GM19397 (cell line): Measurements from ENCODE around the gene ABHD13.
"Not testable (repeated sequence)": the region's sequence is repeated elsewhere in the genome, so short reads cannot be mapped to it uniquely, and the experiment has no call there.

ENCODE experiments used
- ATAC-seq: cut with Tn5 transposase; IDR thresholded peaks from one replicate; pipeline ENCODE4 v1.9.1; 2021; ENCODE audit warnings: mild to moderate bottlenecking, moderate library complexity; ENCODE audit not compliant: unreplicated experiment

Gene ABHD13

DNA sequence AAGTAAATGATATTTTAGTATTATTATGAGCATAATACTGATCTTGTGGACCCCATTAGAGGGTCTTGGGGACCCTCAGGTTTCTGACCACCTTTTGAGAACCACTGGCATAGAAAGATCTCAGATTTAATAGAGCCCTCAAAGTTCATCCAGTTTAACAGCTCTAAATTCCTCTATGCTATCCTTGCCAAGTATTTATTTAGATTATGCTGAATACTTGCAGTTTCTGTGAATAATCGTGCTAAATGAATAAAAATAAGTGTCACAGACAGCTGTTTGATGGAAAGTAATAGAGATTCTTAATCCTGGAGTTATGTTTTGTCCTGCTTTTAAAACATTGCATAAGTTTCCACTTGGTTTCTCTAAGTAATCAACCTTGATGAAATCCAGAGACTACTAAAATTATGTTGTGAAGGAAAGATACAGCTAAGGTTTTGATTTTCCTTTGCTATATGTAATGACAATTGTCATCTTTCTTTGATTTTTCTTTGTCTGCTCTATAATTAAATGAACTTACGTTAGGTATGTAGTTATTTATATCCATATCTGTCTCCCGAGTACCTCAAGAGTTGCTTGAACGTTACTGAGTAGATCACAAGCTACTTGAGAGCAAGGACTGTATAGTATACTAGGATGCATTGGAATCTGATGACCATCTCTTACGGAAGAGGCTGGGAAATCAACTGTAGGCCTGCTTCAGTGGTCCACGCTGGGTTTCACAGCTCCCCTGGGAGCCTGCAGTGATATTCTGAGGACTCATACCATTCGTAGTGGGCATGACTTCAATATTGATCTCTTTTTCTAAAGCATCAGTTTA is 5.7 kb downstream of the ABHD13 start:
- no peak for ATAC-seq

DNA sequence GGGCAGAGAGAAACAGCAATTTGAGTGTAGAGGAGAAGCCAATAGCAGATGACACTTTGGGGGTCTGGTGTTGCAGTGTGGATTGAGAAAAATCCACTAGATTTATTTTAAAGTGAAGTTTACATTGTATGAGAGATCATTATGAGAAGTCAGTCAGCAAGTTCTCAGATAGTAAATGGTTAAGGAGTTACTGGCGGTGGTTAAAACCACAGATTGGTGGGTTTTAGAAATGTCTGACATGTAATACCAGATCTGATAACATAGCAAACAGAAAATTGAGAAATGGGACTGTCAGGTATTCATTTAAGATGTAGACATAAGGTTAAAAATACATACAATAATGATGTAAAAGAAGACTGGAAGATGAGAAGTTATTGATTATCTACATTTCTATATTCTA is 7.2 kb downstream of the ABHD13 start:
- no peak for ATAC-seq

DNA sequence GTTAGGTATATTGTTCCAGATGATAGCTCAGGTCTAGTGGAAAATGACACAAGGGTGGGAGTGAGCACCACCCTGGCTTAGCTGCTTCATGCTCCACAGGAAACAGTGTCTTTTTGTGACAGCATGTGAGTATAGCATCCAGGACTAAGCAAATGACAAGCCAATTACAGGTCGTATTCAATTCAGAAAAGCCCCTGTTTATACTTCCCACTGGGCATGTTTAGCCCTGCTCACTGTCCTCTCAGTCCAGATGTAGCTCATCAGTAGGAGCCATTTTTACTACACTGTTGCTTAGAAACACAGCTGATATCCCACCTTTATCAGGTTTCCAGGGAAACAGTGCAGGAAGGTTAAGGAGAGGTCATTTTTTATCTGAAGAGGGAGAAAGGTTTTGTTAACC is 8.0 kb downstream of the ABHD13 start:
- ATAC-seq: no peak

DNA sequence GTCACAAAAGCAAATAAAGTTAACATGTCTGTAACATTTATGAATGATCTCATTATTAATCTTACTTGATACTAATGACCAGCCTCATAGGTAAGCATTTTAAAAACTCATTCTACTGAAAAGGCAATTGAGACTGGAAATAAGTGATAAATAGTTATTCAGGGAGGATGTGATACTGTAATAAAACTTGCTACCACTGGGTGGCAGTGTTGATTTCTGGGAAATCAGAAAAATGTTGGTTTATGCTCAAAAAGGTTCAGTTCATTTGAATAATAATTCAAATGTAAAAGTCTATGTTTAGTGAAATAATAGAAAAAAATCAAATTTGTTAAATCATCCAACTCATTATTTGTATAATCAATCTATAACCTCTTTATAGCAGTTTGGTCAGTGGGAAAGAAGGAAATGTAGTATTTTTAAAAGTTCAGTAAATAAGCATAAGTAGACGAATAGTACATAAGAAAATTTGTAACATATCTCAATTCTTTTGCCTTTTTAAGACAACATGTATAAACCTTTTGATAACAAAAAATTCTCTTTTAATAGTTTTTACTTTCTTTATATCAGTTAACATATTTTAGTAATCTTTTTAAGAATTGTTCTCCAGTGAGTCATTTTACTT is 9.6 kb downstream of the ABHD13 start:
- no peak for ATAC-seq

DNA sequence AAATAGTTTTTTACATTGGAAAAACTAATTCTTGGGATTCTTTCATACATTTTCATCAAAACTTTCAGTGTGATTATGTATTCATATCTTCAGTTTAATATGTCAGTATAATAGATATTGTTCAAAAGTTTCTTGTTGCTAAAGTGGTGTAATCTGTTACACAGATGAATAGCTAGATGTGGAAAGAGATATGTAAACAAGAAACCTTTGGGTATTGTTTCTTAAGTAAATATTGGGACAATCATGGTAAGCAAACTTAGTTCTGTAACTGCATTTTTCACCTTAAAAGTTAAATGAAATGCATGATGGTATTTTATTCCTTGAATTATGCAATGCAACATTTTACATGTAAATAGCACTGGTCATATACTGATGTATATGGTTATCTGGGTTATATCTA is 12.2 kb downstream of the ABHD13 start:
- no peak for ATAC-seq

DNA sequence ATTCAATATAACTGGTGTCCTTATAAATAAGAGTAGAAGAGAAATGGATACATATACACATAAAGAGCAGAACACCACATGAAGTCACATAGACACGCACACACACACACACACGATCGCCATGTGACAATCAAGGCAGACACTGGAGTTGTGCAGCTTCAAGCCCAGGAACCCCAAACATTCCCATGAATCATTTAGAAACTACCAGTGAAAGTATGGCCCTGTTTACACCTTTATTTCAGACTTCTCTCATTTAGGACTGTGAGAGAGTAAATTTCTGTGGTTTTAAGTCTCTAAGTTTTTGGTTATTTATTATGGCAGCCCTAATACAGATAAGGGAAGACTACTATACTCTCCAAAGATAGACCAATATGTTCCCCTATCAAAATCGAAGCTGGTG is 31.0 kb downstream of the ABHD13 start:
- ATAC-seq: no peak

DNA sequence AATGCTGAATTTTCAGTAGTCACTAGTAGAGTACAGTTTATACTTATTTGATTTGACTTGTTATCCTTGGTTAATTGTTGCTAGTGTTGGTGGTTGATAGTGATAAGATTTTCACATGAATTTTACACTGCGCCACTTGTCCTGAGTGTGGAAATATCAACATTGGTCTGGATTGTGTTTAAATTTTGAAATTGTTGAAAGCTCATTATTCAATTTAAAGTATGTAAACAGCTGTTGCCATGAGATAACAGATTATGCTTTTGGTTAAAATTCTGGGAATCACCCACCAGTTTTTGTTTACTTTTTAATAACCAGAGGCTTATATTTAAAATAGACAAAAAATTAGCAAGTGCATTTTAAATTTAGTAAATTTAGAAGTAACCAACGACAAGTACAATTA is 39.1 kb downstream of the ABHD13 start:
- no peak for ATAC-seq

DNA sequence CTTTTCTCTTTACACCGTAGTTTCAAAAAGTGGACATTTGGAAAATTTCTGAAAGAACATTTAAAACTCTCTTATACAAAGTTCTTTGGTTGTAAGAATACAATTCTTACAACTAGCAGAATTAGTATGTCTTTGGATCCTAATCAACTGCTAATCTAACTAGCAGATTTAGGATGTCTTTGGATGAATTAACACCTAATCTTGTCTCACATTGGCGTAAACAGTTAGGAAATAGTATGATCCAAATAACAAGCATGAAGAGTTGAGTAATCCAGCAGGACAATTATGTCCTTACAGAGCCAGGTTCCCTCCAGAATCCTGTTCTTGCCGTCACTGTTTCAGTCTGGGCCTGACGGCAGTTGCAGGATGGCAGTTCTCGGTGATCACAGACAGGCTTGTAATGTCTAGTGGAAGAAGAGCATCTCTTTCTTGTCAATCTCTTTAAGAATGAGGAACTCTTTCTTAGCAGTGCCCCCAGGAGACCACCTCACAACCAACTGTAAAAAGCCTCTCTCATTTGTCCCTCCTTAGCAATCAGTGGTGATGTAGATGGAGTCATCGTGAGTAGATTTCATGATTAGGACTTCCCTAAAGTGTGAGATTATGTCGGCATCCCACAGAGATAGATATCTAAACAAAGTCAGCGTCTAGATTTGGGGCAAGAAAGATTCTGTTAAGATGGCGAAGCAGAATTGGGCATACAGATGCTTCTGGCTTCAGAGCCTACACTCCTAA is 45.6 kb downstream of the ABHD13 start:
- ATAC-seq: no peak

DNA sequence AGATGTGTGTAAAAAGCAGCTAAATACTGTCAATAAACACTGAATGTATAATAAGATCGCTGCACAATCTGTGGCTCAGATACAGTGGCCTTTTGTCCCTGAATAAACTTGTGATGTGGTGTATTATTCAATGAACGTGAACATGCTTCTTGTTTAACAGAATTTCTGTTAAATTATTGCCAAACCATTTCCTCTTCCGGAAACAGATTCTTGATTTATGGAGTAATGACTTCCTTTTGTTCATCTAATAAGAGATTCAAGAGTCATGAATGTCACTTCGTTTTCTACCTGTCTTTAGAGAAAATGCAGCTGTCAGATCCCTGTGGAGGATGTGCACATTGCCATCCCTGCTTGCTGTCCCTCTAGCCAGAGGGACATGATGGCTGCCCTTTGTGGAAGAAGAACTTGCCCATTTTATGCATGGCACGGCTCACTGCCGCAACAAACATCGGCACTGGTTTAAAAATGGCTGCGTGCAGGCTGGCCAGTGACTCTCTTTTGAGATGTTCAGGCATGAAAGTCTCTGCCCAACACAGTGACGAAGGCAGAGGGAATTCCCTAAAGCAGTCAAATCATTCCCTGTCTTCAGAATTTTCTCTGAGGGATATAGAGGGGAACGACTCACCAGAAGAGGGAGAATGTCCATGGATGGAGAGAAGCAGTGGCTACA is 48.3 kb downstream of the ABHD13 start:
- ATAC-seq: no peak

DNA sequence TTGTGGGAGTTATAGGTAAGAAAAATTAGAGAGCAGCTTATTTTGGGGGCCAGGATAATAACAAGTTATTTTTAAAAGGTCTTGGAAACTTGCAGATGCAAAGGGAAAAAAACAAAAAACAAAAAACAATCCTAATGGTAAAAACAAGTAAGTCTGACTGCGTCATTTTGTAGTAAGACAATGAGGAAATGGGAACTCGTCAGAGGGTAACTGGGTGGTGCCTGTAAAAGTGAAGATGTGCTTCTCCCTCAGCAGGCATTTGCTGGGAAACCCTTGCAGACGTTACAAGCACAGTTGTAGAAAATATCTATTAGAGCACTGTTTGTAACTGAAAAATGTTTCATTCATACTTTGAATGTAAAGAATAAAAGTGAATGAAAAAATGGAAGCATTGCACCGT is 49.2 kb downstream of the ABHD13 start:
- ATAC-seq: no peak

DNA sequence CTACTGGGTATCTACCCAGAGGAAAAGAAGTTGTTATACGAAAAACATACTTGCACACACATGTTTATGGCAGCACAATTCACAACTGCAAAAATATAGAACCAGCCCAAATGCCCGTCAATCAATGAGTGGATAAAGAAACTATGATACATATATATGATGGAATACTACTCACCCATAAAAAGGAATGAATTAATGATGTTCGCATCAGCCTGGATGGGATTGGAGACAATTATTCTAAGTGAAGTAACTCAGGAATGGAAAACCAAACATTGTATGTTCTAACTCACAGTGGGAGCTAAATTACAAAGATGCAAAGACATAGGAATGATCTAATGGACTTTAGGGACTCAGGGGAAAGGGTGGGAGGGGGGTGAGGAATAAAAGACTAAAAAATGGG is 49.7 kb downstream of the ABHD13 start:
- not testable (repeated sequence) for ATAC-seq

DNA sequence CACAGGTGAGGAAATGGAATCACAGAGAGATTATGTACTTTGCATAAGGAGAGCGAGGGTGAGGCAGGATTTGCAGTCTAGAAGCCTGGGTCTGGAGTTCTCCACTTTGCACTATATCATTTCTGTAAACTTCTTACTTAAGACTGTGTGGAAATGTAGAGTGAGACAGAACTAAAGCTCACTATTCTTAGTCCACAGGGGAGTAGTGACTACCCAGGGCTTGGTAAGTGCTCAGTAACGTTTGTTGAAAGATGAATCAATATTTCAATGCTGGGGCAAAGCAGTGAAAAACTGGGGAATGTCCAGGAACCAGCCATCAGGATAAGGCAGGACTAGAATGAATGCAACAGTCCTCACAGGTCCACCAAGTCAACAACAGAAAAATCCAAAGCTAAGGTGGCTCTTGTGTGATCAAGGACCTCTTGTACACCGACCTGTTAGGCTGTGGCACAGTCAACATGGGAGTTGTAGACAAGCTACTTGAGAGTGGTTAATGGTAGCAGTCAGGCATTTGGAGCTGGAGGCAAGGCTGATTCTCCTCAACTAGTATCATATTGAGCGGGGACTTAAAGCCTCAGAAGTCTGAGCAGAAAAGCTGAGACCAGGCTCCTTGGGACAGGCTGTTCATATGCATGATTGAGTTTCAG is 50.4 kb downstream of the ABHD13 start:
- no peak for ATAC-seq

DNA sequence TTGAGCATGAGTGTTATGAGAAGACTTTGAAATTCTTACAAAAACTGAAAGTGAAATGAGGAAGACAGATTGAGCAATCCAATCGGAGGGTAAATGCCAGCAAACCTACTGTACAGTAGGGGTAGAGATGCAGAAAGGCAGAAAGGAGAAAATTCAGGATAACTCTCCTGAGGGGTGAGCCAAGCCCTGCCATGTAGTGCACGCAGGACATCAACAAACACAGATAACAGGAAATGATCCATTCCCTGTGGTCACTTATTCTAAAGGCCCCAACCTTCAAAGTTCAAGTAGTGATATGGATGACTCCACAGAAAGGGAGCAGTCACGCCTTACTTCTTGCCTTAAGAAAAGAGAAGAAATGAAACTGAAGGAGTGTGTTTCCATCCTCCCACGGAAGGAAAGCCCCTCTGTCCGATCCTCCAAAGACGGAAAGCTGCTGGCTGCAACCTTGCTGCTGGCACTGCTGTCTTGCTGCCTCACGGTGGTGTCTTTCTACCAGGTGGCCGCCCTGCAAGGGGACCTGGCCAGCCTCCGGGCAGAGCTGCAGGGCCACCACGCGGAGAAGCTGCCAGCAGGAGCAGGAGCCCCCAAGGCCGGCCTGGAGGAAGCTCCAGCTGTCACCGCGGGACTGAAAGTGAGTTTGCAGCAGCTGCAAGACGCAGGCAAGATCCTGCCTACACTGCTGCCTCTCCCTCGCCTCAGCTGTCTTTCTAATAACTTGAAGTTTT is 51.6 kb downstream of the ABHD13 start, which contains the start of gene TNFSF13B:
Gene TNFSF13B (plus strand): TSS at position 118 of the 728 bp plus-strand sequence. CDS start 178 bp downstream, at position 296.
- peak; percentile 77 for ATAC-seq

DNA sequence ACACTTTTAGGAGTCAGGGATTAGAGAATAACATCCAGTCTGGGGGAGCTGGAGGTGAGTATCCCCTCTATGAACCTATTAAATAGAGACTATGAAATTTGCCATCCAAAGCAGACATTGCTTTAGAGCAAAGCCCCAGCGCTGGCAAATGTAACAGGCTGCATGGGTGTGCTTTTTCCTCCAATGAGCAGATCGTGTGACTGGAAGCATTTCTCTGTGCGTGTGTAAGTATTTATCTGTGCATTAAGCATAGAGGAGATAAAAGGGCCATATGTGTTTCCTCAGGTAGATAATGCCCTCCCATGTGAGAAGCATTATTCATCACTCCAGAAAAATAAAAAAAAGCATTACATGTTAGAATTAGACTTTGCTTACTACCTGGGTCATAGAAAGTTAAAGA is 52.2 kb downstream of the ABHD13 start:
- ATAC-seq: peak; percentile 17

DNA sequence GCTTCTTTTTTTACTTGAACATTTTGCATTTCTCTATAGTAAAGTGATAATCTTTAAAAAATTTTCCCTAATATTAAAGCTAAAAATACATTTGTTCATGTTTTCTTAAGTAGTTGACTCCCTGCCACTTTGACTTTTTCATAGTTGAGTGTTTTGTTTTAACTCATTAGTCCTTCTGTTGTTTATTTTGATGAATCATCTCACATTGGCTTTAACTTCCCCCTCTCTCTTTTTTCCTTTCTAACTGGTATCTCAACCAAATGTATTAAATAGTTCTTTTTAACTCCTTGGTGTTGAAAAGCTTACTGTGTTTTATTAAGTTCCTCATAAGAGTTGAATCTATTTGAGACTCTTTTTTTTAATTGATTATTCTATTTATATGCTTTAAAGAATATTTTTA is 54.1 kb downstream of the ABHD13 start:
- ATAC-seq: no peak

DNA sequence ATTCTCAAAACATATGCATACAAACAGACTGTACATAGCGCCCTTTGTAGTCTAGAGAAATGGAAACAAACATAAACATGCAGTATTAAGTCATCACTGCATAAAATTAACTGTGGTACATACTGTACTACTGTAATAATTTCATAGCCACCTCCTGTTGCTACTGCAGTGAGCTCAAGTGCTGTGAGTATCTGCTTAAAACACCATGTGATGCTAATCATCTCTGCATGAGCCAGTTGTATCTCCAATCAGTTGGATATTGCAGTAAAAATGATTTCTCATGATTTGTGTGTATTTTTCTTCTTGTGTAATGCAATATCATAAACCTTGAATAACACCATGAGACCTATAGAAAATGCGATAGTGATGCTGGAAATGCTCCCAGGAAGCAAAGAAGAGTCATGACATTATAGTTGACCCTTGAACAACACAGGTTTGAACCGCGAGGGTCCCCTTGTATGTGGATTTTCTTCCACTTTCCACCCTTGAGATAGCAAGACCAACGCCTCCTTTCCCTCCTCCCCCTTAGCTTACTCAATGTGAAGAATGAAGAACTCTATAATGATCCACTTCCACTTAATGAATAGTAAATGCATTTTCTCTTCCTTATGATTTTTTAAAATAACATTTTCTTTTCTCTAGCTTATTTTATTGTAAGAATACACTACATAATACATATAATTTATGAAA is 55.4 kb downstream of the ABHD13 start:
- ATAC-seq: no peak

DNA sequence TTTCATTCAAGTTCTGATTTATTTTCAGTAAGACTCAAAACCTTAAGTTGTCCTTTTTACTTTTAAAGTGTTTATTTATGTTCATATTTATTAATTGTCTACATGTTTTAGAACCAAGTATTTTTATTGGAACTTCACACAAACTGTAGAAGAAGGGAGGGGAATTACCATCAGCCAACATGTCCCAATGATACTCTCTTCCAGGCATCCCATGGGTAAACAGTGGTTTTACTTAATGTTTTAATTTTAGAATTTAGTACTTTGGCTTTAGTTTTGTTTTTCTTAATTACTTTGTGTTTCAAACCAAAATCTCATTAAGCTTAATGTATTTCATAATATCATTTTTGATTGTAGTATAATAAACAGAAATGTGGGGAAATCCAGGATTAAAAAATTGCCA is 56.5 kb downstream of the ABHD13 start:
- no peak for ATAC-seq

DNA sequence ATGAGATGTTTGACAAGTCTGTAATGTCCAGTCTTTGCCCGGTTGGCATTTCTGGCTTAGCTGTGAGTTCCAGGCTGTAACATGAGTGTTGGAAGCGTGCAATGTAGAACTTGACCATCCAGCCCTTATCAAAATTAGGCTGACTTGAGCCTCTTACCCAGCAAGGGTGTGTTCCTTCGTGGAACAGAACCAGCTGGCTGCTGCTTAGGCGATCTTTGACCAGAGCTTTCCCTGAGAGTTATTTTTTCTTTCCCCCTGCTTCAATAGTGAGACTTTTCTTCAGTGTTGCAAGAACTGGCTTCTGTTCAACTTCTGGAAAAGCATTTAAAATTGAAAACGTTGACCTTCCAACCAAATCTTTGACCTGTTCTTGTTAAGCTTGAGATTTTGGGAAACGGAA is 57.9 kb downstream of the ABHD13 start:
- ATAC-seq: no peak

DNA sequence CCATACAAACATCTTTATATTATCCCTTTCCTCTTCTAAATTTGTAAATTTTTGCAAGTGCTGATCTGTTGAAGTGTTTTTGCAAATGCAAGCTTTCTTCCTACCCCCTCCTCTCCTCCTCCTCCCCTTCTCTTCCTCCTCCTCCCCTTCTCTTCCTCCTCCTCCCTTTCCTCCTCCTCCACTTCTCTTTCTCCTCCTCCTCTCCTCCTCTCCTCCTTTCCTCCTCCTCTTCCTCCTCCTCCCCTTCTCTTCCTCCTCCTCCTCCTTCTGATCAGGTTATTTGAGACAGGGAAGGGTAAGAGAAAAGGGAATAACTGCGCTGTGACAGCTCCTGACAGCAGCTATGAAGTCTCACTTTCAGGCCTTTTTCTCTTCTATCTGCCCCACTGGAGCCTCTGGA is 60.3 kb downstream of the ABHD13 start:
- ATAC-seq: no peak

DNA sequence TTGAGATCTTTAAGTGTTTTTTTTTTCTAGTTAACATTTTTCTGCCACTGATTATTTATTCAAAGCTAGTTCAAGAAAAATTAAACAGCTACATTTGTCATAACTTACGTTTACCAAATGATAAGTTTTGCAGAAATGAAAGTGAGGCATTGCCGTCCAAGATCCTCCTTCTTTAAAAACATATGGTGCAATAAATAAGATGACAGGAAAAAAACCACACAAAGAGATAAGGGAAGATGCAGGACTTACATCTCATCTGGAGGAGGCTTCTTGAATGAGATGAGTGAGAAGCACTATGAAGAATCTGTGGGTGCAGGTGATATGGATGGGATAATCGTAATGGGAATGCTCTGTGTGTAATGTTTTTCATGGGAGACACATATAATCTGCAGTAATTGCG is 63.7 kb downstream of the ABHD13 start:
- no peak for ATAC-seq
